Measurements from ENCODE around the gene TSPAN19. TPM values are rescaled to one million over a fixed set of nuclear protein-coding genes. Genes with fewer than 3 reads are reported as not detected.

Gene TSPAN19
- total RNA-seq, 1 donor from 2014 or later: not detected

DNA sequence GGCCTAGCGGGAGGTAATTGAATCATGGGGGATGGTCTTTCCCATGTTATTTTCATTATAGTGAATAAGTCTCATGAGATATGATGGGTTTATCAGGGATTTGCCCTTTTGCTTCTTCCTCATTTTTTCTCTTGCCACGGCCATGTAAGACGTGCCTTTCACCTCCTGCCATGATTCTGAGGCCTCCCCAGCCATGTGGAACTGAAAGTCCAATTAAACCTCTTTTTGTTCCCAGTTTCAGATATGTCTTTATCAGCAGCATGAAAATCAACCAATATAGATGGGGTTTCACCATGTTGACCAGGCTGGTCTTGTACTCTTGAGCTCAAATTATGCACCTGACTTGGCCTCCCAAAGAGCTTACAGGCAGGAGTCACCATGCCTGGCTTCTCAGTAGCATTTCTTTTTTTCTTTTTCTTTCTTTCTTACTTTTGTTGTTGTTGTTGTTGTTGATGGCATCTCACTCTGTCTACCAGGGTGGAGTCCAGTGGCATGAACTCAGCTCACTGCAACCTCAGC, 33.2 kb downstream of the TSPAN19 start:
- no peak for DNase-seq (ENCODE audit: low spot score)

GRCh38 chr12:85000729-85001128, 35.3 kb downstream of the TSPAN19 start:
- DNase-seq (ENCODE audit: low spot score): no peak

- DNase-seq (ENCODE audit: low spot score): no peak
These were observed 37.7 kb downstream of the TSPAN19 start for GRCh38 chr12:84998341-84998740.

DNA sequence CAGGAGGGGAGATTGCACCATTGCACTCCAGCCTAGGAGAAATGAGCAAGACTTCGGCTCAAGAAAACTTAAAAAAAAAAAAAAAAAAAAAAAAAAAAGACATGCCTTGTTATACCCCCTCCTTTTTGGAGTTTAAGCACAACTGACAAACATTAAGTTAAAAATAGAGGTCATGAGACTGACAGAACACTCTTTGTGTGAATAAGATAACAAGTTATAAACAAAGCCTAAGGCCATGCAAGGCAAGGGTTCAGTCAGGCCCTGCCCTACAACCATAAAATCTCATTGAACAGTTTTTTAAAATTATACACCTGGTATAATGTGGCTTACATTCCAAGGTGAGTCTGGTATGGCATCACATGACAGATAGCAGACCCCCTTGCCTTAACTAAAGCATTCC, 39.3 kb downstream of the TSPAN19 start:
- no peak for DNase-seq (ENCODE audit: low spot score)

DNA sequence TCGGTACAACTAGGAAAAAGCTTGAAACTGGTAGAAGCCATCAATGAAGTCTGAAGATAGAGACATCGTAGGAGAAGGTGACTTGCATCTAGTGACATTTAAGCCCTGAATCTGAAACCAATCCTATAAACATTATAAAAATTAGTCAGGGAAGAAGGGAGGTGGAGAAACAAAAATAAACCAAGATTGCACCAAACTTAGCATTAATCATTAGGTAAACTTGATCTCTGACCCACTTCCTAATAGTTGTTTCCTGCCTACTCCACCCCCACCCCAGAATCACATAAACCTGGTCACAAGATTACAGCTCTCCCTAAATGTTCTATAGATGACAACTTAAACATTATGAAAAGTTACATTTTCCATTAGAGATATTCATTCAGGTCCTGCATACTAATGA, 40.4 kb downstream of the TSPAN19 start:
- no peak for DNase-seq (ENCODE audit: low spot score)

DNA sequence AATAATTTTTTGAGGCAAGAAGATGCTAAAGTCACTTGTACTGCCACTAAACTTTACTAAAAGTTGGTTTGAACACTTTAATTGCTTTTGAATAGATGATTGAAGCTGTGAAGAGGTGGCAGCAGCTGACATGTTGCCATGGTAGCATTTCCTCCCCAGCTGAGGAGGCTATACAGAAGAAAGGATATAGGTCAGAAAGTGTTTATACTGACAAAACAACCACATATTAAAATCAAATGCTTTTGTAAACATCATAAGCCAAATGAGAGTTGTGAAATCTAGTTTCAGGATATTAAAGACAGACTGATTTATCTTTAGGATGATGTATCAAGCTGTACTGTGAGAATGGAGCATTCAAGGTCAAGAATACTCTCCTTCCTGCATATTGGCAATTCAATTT, 41.7 kb downstream of the TSPAN19 start:
- DNase-seq (ENCODE audit: low spot score): no peak

- DNase-seq (ENCODE audit: low spot score): no peak
These were observed 49.5 kb downstream of the TSPAN19 start for GRCh38 chr12:84986586-84986985.

GRCh38 chr12:84986117-84986516, 50.0 kb downstream of the TSPAN19 start:
- no peak for DNase-seq (ENCODE audit: low spot score)

DNA sequence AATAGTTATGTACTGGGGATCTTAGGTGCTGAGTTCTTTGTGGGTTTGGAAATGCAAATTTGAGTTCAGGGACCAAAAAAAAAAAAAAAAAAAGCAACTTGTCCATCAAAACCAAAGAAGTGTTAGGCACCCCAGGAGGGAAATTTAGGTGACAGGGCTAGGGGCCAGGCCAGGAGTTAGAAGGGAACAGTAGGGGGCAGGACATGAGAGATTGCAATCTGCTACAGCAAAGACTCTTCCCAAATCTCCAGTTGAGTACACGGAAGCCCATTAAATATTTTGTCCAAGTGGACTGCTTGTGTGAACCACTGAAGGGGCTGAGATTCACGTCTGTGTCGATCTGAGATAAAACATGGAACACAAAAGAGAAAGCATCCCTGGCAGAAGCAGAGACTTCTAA, 52.8 kb downstream of the TSPAN19 start:
- no peak for DNase-seq (ENCODE audit: low spot score)

DNA sequence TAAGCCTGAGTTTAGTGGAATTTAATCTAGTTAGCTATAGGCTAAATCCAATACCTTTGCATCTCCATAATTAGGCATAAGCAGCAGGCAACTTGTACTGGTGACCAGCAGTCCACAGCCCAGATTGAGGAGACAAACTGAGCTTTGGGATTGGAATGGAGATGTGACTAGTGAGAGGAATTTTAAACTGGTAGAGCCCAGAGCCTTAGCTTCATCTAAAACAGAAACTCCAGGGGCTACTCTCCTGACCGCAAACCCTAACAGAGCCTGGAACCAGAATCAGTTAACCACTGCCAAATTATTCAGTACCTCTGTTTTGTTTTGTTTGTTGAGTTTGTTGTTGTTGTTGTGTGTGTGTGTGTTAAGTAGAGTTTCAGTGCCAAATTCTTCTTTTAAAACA, 53.2 kb downstream of the TSPAN19 start:
- DNase-seq (ENCODE audit: low spot score): no peak

DNA sequence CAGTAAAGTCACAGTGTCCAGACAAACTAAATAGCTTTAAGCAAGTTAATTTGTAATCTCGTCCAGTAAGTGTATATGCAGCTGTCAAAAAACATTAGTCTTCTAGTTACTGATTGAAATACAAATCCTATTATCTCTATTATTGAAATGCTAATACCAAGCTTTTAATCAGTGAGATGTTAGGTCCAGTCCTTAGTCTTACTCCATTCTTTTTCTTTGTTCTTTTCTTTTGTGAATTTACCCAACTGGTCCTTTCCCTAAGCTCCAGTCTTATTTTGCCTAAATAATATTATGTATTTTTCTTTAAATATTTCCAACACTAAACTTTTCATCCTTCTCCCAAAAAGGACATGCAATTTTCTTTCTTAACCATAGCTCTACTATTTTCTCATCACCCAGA, 57.2 kb downstream of the TSPAN19 start:
- DNase-seq (ENCODE audit: low spot score): no peak

DNA sequence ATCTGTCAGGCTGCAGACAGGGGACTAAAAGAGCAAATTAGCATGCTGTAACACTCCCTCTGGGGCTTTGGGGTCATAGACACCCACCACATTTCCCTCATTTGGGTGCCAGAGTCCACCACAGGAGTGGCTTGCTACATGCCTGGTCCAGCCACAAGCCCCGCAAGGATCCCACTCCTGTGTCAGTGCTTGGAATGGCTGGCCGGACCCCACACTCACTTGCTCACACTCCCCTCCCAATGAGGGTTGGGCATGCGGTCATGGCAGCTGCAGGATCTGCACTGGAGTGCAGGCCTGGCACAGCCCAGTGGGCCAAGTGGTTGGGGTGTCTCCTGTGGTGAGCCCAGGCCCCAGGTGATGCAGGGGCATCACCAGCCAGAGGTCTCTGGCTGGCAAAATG, 59.9 kb downstream of the TSPAN19 start:
- DNase-seq (ENCODE audit: low spot score): no peak

DNA sequence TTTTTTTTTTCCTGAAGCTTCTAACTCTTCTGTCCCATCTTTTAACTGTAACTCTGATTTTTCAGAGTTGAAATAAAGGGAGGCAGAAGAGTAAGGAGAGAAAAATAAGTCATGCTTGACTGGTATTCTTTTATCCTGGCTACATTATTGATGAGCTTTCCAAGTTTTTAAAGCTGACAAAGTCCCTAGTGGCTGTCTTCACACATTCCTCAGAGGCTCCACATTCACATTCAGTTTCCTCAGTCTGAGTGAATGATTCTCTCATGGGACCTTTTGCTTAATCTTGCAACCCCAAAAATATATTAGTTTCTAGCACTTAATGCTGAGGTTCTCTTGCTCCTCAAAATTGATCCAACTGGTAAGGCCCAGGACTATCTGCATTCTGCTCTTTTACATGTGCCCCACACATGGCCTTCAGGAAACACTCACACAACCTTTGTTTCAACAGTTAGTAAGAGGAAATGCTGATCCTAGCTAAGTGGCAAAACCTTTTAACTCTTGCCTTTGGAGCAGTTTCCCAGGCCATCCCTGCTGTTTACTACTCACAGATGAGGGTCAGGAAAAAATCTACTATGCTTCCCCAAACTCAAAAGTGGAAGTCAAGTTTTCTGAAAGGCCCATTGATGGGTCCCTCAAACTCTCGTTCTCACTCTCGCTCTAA, 61.8 kb downstream of the TSPAN19 start:
- DNase-seq (ENCODE audit: low spot score): no peak

- no peak for DNase-seq (ENCODE audit: low spot score)
These were observed 63.1 kb downstream of the TSPAN19 start for GRCh38 chr12:84973026-84973425.

DNA sequence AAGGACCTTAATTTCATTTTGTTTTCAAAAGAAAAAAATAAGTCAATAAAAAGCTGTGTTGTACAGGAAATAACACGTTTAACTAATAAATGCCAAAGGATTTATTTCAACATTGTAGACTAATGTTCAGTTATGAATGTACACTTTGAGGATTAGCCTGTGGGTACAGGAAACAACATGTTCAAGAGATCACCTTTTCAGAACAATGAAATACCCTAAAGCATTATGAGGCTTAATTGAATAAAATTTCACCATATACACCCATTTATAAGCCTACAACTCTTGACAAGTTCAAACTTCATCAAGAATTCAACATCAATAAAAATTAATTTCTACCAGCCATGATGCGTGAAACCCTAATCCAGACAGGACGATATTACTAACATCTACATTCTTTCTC, 66.9 kb downstream of the TSPAN19 start:
- DNase-seq (ENCODE audit: low spot score): no peak

Other genes starting within 250 kb of the TSPAN19 start
- gene SLC6A15, start 123.5 kb downstream of the TSPAN19 start, total RNA-seq: 0.31 TPM
- gene LRRIQ1, start 74 bp upstream of the TSPAN19 start, total RNA-seq: 3.2 TPM
- gene ALX1, start 243.9 kb upstream of the TSPAN19 start, total RNA-seq: 0.26 TPM

Measured in ureter (tissue), 1 donor.